ENCODE data around the gene DCP1B. TPM values are rescaled to one million over a fixed set of nuclear protein-coding genes. Genes with fewer than 3 reads are reported as not detected.

Gene DCP1B
- total RNA-seq, 1 donor from 2014 or later: 23.3 TPM

GRCh38 chr12:1974812-1975211 is 29.4 kb downstream of the DCP1B start:
- H3K4me3 ChIP-seq: no peak overlapping the region
- no peaks in the 10 kb centered on the region for H3K9me3 ChIP-seq
- no peak for TF ChIP-seq CTCF (IDR thresholded peaks at IDR 0.05)
- H3K36me3 ChIP-seq: no peaks in the 10 kb centered on the region
- no peak for DNase-seq (ENCODE audit: low spot score in 2 of 2)
- H3K4me1 ChIP-seq: peaks cover 5 to 54% of the 10 kb centered on the region in 2 donors
- peak overlapping the region; percentile 87 for H3K27ac ChIP-seq
- intact Hi-C loops (cut with DNase I): loop anchor here (5.0 to 10.0 kb wide), 2 partner anchors 62 to 300 kb away; no protein-coding TSS in a partner anchor
- no peaks in the 10 kb centered on the region for H3K27me3 ChIP-seq

GRCh38 chr12:1972856-1973317 is 31.4 kb downstream of the DCP1B start:
- intact Hi-C loops (cut with DNase I): loop anchor here (10.0 kb wide), 1 partner anchor 302 kb away; no protein-coding TSS in a partner anchor
- H3K4me3 ChIP-seq: peak overlapping the region; percentile 22 to 53
- no peaks in the 10 kb centered on the region for H3K9me3 ChIP-seq
- no peaks in the 10 kb centered on the region for H3K27me3 ChIP-seq
- TF ChIP-seq CTCF (IDR thresholded peaks at IDR 0.05): no peak
- peak in 1 of 2 donors; percentile 82 for DNase-seq (ENCODE audit: low spot score in 2 of 2)
- peak overlapping the region; percentile 87 for H3K27ac ChIP-seq
- H3K36me3 ChIP-seq: no peaks in the 10 kb centered on the region
- H3K4me1 ChIP-seq: peaks cover 5 to 53% of the 10 kb centered on the region in 2 donors

- peak overlapping the region; percentile 87 for H3K27ac ChIP-seq
- peak overlapping the region; percentile 22 to 53 for H3K4me3 ChIP-seq
- intact Hi-C loops (cut with DNase I): loop anchor here (10.0 kb wide), 1 partner anchor 303 kb away; no protein-coding TSS in a partner anchor
- no peak for TF ChIP-seq CTCF (IDR thresholded peaks at IDR 0.05)
- peaks cover 5 to 49% of the 10 kb centered on the region in 2 donors for H3K4me1 ChIP-seq
- no peaks in the 10 kb centered on the region for H3K36me3 ChIP-seq
- DNase-seq (ENCODE audit: low spot score in 2 of 2): no peak
- H3K27me3 ChIP-seq: no peaks in the 10 kb centered on the region
- H3K9me3 ChIP-seq: no peaks in the 10 kb centered on the region
Observed at GRCh38 chr12:1972260-1972659, 32.0 kb downstream of the DCP1B start.

- Histone ChIP-seq H3K4me3 (no peak overlapping the region), H3K27ac (peak overlapping the region; percentile 87), H3K36me3 (peaks cover 0 to 10% of the 10 kb centered on the region in 2 donors), H3K4me1 (peaks cover 5 to 45% of the 10 kb centered on the region in 2 donors), H3K27me3 (no peaks in the 10 kb centered on the region), H3K9me3 (no peaks in the 10 kb centered on the region)
- intact Hi-C loops (cut with DNase I): loop anchor here (10.0 kb wide), 1 partner anchor 304 kb away; no protein-coding TSS in a partner anchor
- no peak for TF ChIP-seq CTCF (IDR thresholded peaks at IDR 0.05)
- no peak for DNase-seq (ENCODE audit: low spot score in 2 of 2)
Observed at GRCh38 chr12:1970331-1970900, 33.8 kb downstream of the DCP1B start.

- peaks cover 16 to 27% of the 10 kb centered on the region in 2 donors for H3K36me3 ChIP-seq
- no peaks in the 10 kb centered on the region for H3K9me3 ChIP-seq
- no peak for TF ChIP-seq CTCF (IDR thresholded peaks at IDR 0.05)
- no peaks in the 10 kb centered on the region for H3K27me3 ChIP-seq
- H3K4me3 ChIP-seq: no peak overlapping the region
- H3K27ac ChIP-seq: no peak overlapping the region
- H3K4me1 ChIP-seq: peaks cover 2 to 25% of the 10 kb centered on the region in 2 donors
- intact Hi-C loops (cut with DNase I): loop anchor here (5.0 kb wide), 1 partner anchor 41 kb away; no protein-coding TSS in a partner anchor
- no peak for DNase-seq (ENCODE audit: low spot score in 2 of 2)
Observed at GRCh38 chr12:1966561-1967226, 37.6 kb downstream of the DCP1B start.

All from ascending aorta (tissue), 2 donors.